Ishikawa (cell line): Measurements from ENCODE around the gene IFNA1.

Experiments
- CEBPB ChIP-seq: IDR thresholded peaks from 2 replicates; pipeline ENCODE4 v1.6.1; 2012
- CREB1 ChIP-seq: IDR thresholded peaks from 2 replicates; pipeline ENCODE4 v1.6.1; 2012; ENCODE audit warnings: low read depth
- EGR1 ChIP-seq: IDR thresholded peaks from 2 replicates; pipeline ENCODE4 v1.6.1; 2012
- EP300 ChIP-seq: IDR thresholded peaks from 2 replicates; pipeline ENCODE4 v1.6.1; 2012; ENCODE audit warnings: borderline replicate concordance
- FOXM1 ChIP-seq: IDR thresholded peaks from 2 replicates; pipeline ENCODE4 v1.6.1; 2012; ENCODE audit warnings: low read depth, borderline replicate concordance
- MAX ChIP-seq: IDR thresholded peaks from 2 replicates; pipeline ENCODE4 v1.6.1; 2012
- NFIC ChIP-seq: IDR thresholded peaks from 2 replicates; pipeline ENCODE4 v1.6.1; 2012
- RAD21 ChIP-seq: IDR thresholded peaks from 2 replicates; pipeline ENCODE4 v1.6.1; 2012; ENCODE audit warnings: low read depth
- REST ChIP-seq: IDR thresholded peaks from 2 replicates; pipeline ENCODE4 v1.6.1; 2012; ENCODE audit warnings: low read depth, mild to moderate bottlenecking
- TAF1 ChIP-seq: IDR thresholded peaks from 2 replicates; pipeline ENCODE4 v1.6.1; 2012; ENCODE audit warnings: low read depth, mild to moderate bottlenecking
- TCF12 ChIP-seq: IDR thresholded peaks from 2 replicates; pipeline ENCODE4 v1.6.1; 2012; ENCODE audit warnings: low read depth
- TEAD4 ChIP-seq: IDR thresholded peaks from 2 replicates; pipeline ENCODE4 v1.6.1; 2012
- USF1 ChIP-seq: IDR thresholded peaks from 2 replicates; pipeline ENCODE4 v1.6.1; 2012
- YY1 ChIP-seq: IDR thresholded peaks from 2 replicates; pipeline ENCODE4 v1.6.1; 2012; ENCODE audit warnings: low read depth
- ZBTB7A ChIP-seq: IDR thresholded peaks from 2 replicates; pipeline ENCODE4 v1.6.1; 2012; ENCODE audit warnings: low read depth

The IFNA1 gene

DNA sequence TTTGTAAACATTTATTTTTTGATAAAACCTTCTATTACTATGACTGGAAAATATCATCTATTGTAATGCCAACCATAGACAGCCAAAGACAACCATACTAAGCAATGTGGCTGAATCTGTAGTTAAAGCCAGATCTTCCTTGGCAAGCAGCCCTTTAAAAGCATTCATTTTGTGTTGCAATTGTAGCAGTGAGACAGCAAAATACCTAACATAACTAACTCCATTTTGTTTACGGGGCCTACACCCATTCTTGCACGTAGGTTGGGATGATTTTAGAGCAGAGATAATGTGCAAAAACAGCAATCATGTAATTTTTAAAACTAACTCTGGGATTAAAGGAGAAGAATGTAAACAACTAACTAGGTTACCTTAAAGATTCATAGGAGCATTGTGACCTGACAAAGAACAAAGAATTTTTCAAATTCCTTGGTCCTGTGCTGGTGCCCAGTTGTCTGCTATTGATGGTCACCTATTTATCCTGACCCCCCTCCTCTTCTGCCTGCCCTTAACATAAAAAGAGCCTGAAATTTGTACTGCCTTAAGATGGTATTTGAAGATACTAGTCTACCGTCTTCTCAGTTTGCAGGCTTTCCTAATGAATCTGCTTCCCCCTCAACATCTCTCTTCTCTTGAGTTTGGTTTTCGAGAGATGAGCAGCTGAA is 10.6 kb downstream of the IFNA1 start:
- TF ChIP-seq ZBTB7A (no peak), EP300 (no peak), REST (no peak), TEAD4 (no peak), RAD21 (no peak), YY1 (no peak), NFIC (no peak), MAX (no peak), USF1 (no peak), TCF12 (no peak)

GRCh38 chr9:21452681-21453080 is 12.4 kb downstream of the IFNA1 start:
- TF ChIP-seq RAD21 (no peak), TEAD4 (no peak), ZBTB7A (no peak), REST (no peak), CEBPB (no peak), FOXM1 (no peak), YY1 (no peak), CREB1 (no peak), TAF1 (no peak), USF1 (no peak), EP300 (no peak), MAX (no peak), NFIC (no peak), EGR1 (no peak), TCF12 (no peak)

- TF ChIP-seq TAF1 = no peak
- TF ChIP-seq EP300 = no peak
- no peak for TF ChIP-seq FOXM1
- no peak for TF ChIP-seq CREB1
- TF ChIP-seq MAX = no peak
Measured at GRCh38 chr9:21454149-21454548, 13.9 kb downstream of the IFNA1 start.

GRCh38 chr9:21455320-21455719 is 15.1 kb downstream of the IFNA1 start:
- TF ChIP-seq TAF1 (no peak), RAD21 (peak; percentile 70)

- no peak for TF ChIP-seq TCF12
- no peak for TF ChIP-seq MAX
- TF ChIP-seq TAF1 = no peak
- TF ChIP-seq REST = no peak
- TF ChIP-seq EP300 = no peak
- TF ChIP-seq YY1 = no peak
- TF ChIP-seq EGR1 = no peak
- no peak for TF ChIP-seq ZBTB7A
- no peak for TF ChIP-seq TEAD4
- no peak for TF ChIP-seq FOXM1
- TF ChIP-seq NFIC = no peak
- TF ChIP-seq CEBPB = no peak
- no peak for TF ChIP-seq USF1
- no peak for TF ChIP-seq RAD21
- no peak for TF ChIP-seq CREB1
Measured at GRCh38 chr9:21461377-21461776, 21.1 kb downstream of the IFNA1 start.
